ENCODE measurements around the gene RRBP1. TPM values are rescaled to one million over a fixed set of nuclear protein-coding genes. Genes with fewer than 3 reads are reported as not detected.
"Not testable (repeated sequence)": the region's sequence is repeated elsewhere in the genome, so short reads cannot be mapped to it uniquely, and the experiment has no call there.

Gene RRBP1
- total RNA-seq, 1 experiment from 2014 or later, result 136 TPM

- DNase-seq (ENCODE audit: low spot score), result no peak
Observed at GRCh38 chr20:17708675-17709360, 26.8 kb upstream of the RRBP1 start.

- not testable (repeated sequence) for DNase-seq (ENCODE audit: low spot score)
Observed at GRCh38 chr20:17707951-17708350, 25.9 kb upstream of the RRBP1 start.

GRCh38 chr20:17706632-17707031, 24.6 kb upstream of the RRBP1 start:
- no peak for DNase-seq (ENCODE audit: low spot score)

GRCh38 chr20:17705916-17706315, 23.9 kb upstream of the RRBP1 start:
- DNase-seq (ENCODE audit: low spot score), result no peak

GRCh38 chr20:17704589-17705317, 22.7 kb upstream of the RRBP1 start:
- no peak for DNase-seq (ENCODE audit: low spot score)

- DNase-seq (ENCODE audit: low spot score), result no peak
Observed at GRCh38 chr20:17701826-17702225, 19.8 kb upstream of the RRBP1 start.

GRCh38 chr20:17700637-17701036, 18.6 kb upstream of the RRBP1 start:
- no peak for DNase-seq (ENCODE audit: low spot score)

- DNase-seq (ENCODE audit: low spot score), result no peak
Observed at GRCh38 chr20:17699931-17700351, 17.9 kb upstream of the RRBP1 start, which contains the start of gene BANF2. Gene BANF2 (plus strand): TSS chr20:17699966. CDS start chr20:17725026, 25,060 bp downstream.

- DNase-seq (ENCODE audit: low spot score), result no peak
Observed at GRCh38 chr20:17698384-17698783, 16.3 kb upstream of the RRBP1 start.

GRCh38 chr20:17697171-17697570, 15.1 kb upstream of the RRBP1 start:
- no peak for DNase-seq (ENCODE audit: low spot score)

GRCh38 chr20:17696287-17696686, 14.2 kb upstream of the RRBP1 start:
- no peak for DNase-seq (ENCODE audit: low spot score)

GRCh38 chr20:17694767-17695166, 12.7 kb upstream of the RRBP1 start:
- DNase-seq (ENCODE audit: low spot score), result no peak

GRCh38 chr20:17693444-17694001, 11.5 kb upstream of the RRBP1 start:
- no peak for DNase-seq (ENCODE audit: low spot score)

GRCh38 chr20:17691758-17692157, 9.7 kb upstream of the RRBP1 start:
- no peak for DNase-seq (ENCODE audit: low spot score)

GRCh38 chr20:17690144-17690543, 8.1 kb upstream of the RRBP1 start:
- no peak for DNase-seq (ENCODE audit: low spot score)

- no peak for DNase-seq (ENCODE audit: low spot score)
Observed at GRCh38 chr20:17688965-17689364, 6.9 kb upstream of the RRBP1 start.

- no peak for DNase-seq (ENCODE audit: low spot score)
Observed at GRCh38 chr20:17687800-17688199, 5.8 kb upstream of the RRBP1 start.

- no peak for DNase-seq (ENCODE audit: low spot score)
Observed at GRCh38 chr20:17685168-17685567, 3.1 kb upstream of the RRBP1 start.

- DNase-seq (ENCODE audit: low spot score), result no peak
Observed at GRCh38 chr20:17684077-17684888, 2.2 kb upstream of the RRBP1 start.

- DNase-seq (ENCODE audit: low spot score), result no peak
Observed at GRCh38 chr20:17683218-17684076, 1.4 kb upstream of the RRBP1 start.

GRCh38 chr20:17682889-17683198, 802 bp upstream of the RRBP1 start:
- DNase-seq (ENCODE audit: low spot score), result no peak
